Measurements from ENCODE around the gene AKNAD1. TPM values are rescaled to one million over a fixed set of nuclear protein-coding genes. Genes with fewer than 3 reads are reported as not detected.
"Not testable (repeated sequence)": the region's sequence is repeated elsewhere in the genome, so short reads cannot be mapped to it uniquely, and the experiment has no call there.

AKNAD1 gene
- total RNA-seq, 1 donor from 2014 or later: 1.8 TPM

DNA sequence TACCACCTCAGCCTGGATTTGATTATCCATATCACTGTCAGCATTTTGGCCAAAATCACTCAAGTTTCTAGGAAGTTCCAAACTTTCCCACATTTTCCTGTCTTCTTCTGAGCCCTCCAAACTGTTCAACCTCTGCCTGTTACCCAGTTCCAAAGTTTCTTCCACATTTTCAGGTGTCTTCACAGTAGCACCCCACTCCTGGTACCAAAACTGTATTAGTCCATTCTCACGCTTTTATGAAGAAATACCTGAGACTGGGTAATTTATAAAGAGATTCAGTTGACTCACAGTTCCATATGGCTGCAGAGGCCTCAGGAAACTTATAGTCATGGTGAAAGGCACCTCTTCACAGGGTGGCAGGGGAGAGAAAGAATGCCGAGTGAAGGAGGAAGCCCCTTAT is 71.0 kb downstream of the AKNAD1 start:
- no peak for DNase-seq (ENCODE audit: low read depth)

DNA sequence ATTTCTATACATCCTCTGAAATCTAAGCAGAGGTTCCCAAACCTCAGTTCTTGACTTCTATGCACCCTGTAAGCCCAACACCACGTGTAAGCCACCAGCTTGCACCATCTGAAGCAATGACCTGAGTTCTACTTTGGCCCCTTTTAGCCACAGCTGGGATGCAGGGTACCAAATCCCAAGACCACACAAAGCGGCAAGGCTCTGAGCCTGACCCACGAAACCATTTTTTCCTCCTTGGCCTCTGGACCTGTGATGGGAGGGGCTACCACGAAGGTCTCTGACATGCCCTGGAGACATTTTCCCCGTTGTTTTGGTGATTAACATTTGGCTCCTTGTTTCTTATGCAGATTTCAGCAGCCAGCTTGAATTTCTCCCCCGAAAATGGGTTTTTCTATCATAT is 71.6 kb downstream of the AKNAD1 start:
- no peak for DNase-seq (ENCODE audit: low read depth)

DNA sequence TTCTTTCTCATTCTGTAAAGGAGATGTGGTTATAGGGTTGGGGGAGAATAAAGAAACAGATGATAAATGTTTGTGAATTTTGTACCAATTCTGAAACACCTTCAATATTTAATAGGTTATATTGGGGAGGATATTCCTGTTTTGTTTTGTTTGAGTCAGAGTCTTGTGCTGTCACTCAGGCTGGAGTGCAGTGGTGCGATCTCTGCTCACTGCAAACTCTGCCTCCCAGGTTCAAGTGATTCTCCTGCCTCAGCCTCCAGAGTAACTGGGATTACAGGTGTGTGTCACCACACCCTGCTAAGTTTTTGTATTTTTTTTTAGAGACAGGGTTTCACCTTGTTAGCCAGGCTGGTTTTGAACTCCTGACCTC is 75.3 kb downstream of the AKNAD1 start:
- DNase-seq (ENCODE audit: low read depth): not testable (repeated sequence)

DNA sequence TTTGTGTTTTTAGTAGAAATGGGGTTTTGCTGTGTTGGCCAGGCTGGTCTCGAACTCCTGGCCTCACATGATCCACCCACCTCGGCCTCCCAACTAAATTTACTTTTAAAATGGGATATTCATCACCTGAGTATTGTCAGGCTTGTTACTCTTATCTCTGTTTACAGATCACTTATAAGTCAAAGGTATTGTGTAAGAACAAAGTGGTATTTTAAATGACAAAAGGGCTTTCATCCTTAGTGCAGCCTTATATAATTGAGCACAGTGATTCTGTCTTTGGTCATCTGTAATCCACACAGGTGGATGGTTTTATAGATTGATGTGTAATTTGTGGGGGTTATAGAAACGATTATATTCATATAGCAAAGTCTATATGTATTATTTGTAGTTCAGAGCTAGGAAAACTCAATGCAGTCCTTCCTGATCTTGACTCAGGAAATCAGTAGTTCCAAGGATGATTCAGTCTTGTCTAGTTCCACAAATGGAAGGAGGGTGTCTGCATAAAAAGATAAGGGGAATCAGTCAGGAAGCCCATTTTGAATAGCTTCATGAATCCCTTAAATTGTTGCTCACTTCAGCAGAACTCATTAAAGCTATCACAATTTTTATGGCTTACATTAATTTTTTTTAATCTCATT is 75.8 kb downstream of the AKNAD1 start:
- no peak for DNase-seq (ENCODE audit: low read depth)

DNA sequence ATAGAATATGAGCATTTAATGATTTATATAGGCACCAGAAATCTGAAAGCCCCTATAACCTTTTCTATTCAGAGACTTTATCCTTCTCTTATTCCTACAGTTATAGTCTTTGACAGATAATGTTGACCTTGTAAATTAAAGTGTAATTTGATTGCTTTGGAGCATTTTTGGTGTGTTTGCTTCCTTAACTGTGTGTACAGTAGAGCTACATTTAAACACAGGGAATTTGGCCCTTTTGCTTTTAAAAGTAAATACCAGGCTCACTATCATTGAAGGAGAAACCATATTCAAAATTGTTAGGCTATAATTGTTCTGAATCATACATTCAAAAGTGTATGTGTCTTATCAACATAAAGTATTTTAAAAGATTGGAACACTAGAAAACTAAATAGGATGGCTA is 77.4 kb downstream of the AKNAD1 start:
- no peak for DNase-seq (ENCODE audit: low read depth)

DNA sequence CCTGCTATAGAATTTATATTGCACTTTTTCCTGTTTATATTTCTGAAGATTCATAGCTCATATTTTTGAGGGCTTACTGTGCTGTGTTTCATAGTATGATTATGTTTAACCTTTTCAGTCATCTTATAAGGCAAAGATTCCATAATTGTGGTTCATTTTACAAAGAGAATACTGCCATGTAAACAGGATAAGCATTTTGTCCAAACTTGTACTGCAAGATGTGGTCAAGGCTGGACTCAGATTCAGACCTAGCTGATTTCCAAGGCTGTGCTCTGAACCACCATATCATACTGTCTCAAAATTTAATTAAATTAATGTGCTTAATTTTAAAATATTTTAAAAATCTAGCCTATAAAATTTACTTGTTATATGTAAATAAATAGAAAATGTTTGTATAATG is 79.1 kb downstream of the AKNAD1 start:
- DNase-seq (ENCODE audit: low read depth): no peak

DNA sequence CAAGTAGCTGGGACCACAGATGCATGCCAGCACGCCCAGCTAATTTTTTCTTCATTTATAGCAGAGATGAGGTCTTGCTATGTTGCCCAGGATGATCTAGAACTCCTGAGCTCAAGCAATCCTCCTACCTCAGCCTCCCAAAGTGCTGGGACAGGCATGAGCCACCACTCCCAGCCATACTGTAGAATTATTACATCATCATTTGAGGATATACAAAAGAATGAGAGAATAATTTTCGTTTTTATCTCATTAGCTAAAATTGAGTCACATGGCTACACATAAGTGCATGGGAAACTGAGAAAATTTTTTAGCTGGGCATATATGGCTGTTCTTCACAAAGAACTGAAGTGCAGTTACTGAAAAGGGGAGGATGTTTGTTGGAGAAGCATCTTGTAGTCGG is 89.2 kb downstream of the AKNAD1 start:
- DNase-seq (ENCODE audit: low read depth): no peak

DNA sequence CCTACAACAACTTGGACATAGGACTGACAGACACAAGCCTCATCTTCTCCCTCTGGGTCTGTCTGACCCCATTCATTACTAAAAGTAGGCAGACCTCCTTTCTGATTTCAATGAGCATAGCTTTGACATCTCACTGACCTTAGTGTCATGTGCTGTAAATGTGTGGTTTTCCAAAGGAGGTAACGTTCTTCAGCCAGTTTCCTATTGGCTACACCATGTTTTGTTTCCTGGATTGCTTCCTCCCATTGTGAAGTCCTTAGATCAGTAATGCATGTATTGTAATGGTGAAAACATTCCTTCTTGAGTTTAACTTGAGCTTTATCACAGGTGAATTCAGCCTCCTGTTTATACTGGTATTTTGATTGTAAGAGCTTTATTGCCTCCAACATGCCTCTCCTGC is 89.8 kb downstream of the AKNAD1 start:
- no peak for DNase-seq (ENCODE audit: low read depth)

Other genes with a start within 250 kb of the AKNAD1 start
- gene HENMT1, start 196.0 kb downstream of the AKNAD1 start, total RNA-seq: 0.19 TPM in 1 of 2 replicates, not detected in the other
- gene PRPF38B, start 164.8 kb downstream of the AKNAD1 start, total RNA-seq: 16.1 and 21.1 TPM in 2 replicates
- not detected in 2 replicates for gene FNDC7, start 144.2 kb downstream of the AKNAD1 start, total RNA-seq
- gene STXBP3, start 110.4 kb downstream of the AKNAD1 start, total RNA-seq: 40.0 and 65.7 TPM in 2 replicates
- gene GPSM2, start 19.9 kb upstream of the AKNAD1 start, total RNA-seq: 103 and 146 TPM in 2 replicates
- gene CLCC1, start 106.4 kb upstream of the AKNAD1 start, total RNA-seq: 14.1 and 15.7 TPM in 2 replicates
- gene WDR47, start 185.0 kb upstream of the AKNAD1 start, total RNA-seq: 20.0 and 20.2 TPM in 2 replicates
- gene TAF13, start 218.9 kb upstream of the AKNAD1 start, total RNA-seq: 83.4 and 93.5 TPM in 2 replicates
- 30.5 and 34.3 TPM in 2 replicates for gene TMEM167B, start 233.7 kb upstream of the AKNAD1 start, total RNA-seq

All from myocyte (in vitro differentiated cells).